ENCODE results near the gene GOLGA3. TPM values are rescaled to one million over a fixed set of nuclear protein-coding genes. Genes with fewer than 3 reads are reported as not detected.
A peak's percentile ranks its signal among the peaks of the same experiment; 100 is the strongest.

Gene GOLGA3
- total and polyA plus RNA-seq, 9 of the 15 experiments (the other 6 are each of a cell fraction or from before 2014, with no cell fraction given) = 1.9 to 48.1 (median 18.4) TPM

DNA sequence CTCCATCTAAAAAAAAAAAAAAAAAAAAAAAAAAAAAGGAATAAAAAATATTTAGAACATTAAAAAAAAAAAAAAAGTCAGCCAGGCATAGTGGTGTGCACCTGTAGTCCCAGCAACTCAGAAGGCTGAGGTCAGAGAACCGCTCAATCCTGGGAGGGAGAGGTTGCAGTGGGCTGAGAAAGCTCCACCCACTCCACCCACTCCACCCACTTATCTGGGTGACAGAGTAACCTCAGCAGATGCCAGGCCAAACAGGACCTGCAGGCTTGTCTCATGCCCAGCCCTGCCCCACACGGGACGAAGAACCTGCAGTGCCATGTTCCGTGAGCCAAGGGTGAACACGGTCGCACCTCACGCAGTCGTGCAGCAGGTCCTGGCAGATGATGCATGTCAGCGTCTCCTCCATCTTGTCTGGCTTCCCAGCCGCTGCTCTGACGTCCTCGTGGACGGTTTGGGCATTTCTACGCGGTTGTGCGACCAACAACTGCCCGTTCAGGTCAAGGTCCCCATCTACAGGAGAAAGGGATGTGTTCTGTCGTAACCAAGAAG, 30.1 kb upstream of the GOLGA3 start:
- BruUV-seq (replicated peaks) = no TSS peak
- WGBS (ENCODE audit: insufficient coverage, low coverage, missing lambda C conversion rate) = 95% methylated on average over 18 of the region's 18 CpGs
- Histone ChIP-seq H3K4me3 (no peak overlapping the region), H3K27me3 (ENCODE audit: control insufficient read depth in 2 of 2, insufficient read depth in 2 of 2, low read length in 2 of 2) (no peaks in the 10 kb centered on the region), H3K9me3 (replicated peaks; ENCODE audit: control insufficient read depth, insufficient read depth, low read depth, low read length) (no peaks in the 10 kb centered on the region), H3K9me1 (ENCODE audit: control insufficient read depth, insufficient read depth, low read length) (no peaks in the 10 kb centered on the region), H3K4me2 (ENCODE audit: insufficient read depth, low read length) (no peak overlapping the region), H3K36me3 (ENCODE audit: control insufficient read depth, insufficient read depth, low read length) (peaks cover 60% of the 10 kb centered on the region), H2AFZ (ENCODE audit: low read depth, low read length) (no peak overlapping the region), H3K9ac (ENCODE audit: insufficient read depth in 1 of 2, low read depth in 2 of 2, low read length in 2 of 2) (no peak overlapping the region), H4K20me1 (replicated peaks; ENCODE audit: control insufficient read depth, insufficient read depth, low read length) (no peaks in the 10 kb centered on the region), H3K79me2 (ENCODE audit: control insufficient read depth, insufficient read depth, low read length) (no peaks in the 10 kb centered on the region), H3K4me1 (replicated peaks in 1 of 2; ENCODE audit: control insufficient read depth in 2 of 2, insufficient read depth in 2 of 2, low read length in 2 of 2) (peaks cover 0 to 6% of the 10 kb centered on the region in 2 experiments; a peak in 1 of 5 replicates), H3K27ac (ENCODE audit: extremely low read depth, low read depth, low read length) (no peak overlapping the region)
- in situ Hi-C loops (cut with MboI) = no loop called here
- DNase-seq (ENCODE audit: extremely low read depth in 1 of 4, low spot score in 3 of 4) (no peak), FAIRE-seq (no peak), ATAC-seq (no peak)
- TF ChIP-seq, protein P1, sequence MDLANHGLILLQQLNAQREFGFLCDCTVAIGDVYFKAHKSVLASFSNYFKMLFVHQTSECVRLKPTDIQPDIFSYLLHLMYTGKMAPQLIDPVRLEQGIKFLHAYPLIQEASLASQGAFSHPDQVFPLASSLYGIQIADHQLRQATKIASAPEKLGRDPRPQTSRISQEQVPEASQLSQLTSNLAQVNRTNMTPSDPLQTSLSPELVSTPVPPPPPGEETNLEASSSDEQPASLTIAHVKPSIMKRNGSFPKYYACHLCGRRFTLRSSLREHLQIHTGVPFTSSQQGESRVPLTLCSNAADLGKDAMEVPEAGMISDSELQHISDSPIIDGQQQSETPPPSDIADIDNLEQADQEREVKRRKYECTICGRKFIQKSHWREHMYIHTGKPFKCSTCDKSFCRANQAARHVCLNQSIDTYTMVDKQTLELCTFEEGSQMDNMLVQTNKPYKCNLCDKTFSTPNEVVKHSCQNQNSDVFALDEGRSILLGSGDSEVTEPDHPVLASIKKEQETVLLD (IDR thresholded peaks at IDR 0.05) = no peak
- TF ChIP-seq, protein P2, sequence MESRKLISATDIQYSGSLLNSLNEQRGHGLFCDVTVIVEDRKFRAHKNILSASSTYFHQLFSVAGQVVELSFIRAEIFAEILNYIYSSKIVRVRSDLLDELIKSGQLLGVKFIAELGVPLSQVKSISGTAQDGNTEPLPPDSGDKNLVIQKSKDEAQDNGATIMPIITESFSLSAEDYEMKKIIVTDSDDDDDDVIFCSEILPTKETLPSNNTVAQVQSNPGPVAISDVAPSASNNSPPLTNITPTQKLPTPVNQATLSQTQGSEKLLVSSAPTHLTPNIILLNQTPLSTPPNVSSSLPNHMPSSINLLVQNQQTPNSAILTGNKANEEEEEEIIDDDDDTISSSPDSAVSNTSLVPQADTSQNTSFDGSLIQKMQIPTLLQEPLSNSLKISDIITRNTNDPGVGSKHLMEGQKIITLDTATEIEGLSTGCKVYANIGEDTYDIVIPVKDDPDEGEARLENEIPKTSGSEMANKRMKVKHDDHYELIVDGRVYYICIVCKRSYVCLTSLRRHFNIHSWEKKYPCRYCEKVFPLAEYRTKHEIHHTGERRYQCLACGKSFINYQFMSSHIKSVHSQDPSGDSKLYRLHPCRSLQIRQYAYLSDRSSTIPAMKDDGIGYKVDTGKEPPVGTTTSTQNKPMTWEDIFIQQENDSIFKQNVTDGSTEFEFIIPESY (CRISPR knock-in tag; IDR thresholded peaks at IDR 0.05) = 0 out of 2 replicates have a peak, but pooled peaks have one; percentile 37
- 0 out of 2 replicates have a peak, but pooled peaks have one; percentile 17 for TF ChIP-seq POLR2G (IDR thresholded peaks at IDR 0.05; ENCODE audit: low read depth, low read length)
- no peak for TF ChIP-seq KLF13 (tag; IDR thresholded peaks at IDR 0.05; ENCODE audit: borderline replicate concordance, low read depth)
- TF ChIP-seq EGR1 (conservative IDR thresholded peaks at IDR 0.05) = peak; percentile 88
- intact Hi-C loops (cut with micrococcal nuclease) = no loop called here
- POLR2A ChIA-PET = interaction anchor here (0.6 to 0.7 kb wide), 2 partner anchors 50 to 156 kb away, joined by 3 to 4 read pairs; no protein-coding TSS in a partner anchor
- CTCF ChIA-PET (ENCODE audit: low intra/inter-chr PET ratio) = no interaction called here
